NCI-H146 treated with DMSO at 0.1 percent for 48 hours (cell line): ENCODE data around the gene CBX4.

Experiments used
- DNase-seq: peaks from one replicate; lab custom pipeline; 2025; ENCODE audit not compliant: unreplicated experiment; lab: John Stamatoyannopoulos, UW

CBX4 gene

GRCh38 chr17:79791735-79792161, 47.5 kb downstream of the CBX4 start:
- DNase-seq: no peak

- DNase-seq: no peak
These were observed 48.2 kb downstream of the CBX4 start for GRCh38 chr17:79790805-79791734.

- DNase-seq: no peak
These were observed 49.1 kb downstream of the CBX4 start for GRCh38 chr17:79789943-79790804.

- no peak for DNase-seq
These were observed 50.0 kb downstream of the CBX4 start for GRCh38 chr17:79788989-79789942.

- DNase-seq: no peak
These were observed 50.8 kb downstream of the CBX4 start for GRCh38 chr17:79788455-79788854.

- DNase-seq: no peak
These were observed 52.2 kb downstream of the CBX4 start for GRCh38 chr17:79786930-79787643.

GRCh38 chr17:79785900-79786810, 53.1 kb downstream of the CBX4 start:
- DNase-seq: no peak

- DNase-seq: no peak
These were observed 54.0 kb downstream of the CBX4 start for GRCh38 chr17:79785017-79785899.

GRCh38 chr17:79784353-79785016, 54.8 kb downstream of the CBX4 start:
- DNase-seq: no peak

GRCh38 chr17:79783891-79784290, 55.3 kb downstream of the CBX4 start:
- no peak for DNase-seq
